ENCODE measurements around the gene ANAPC2. TPM values are rescaled to one million over a fixed set of nuclear protein-coding genes. Genes with fewer than 3 reads are reported as not detected.
A peak's percentile ranks its signal among the peaks of the same experiment; 100 is the strongest.

ANAPC2 gene
- polyA plus RNA-seq, 3 donors, result 35.5 to 56.7 (median 49.2) TPM

GRCh38 chr9:137219757-137220316 lies 31.5 kb upstream of the ANAPC2 start:
- no peak for DNase-seq (ENCODE audit: extremely low read depth in 1 of 11, low read depth in 9 of 11, low spot score in 4 of 11)

GRCh38 chr9:137218754-137219271 lies 30.5 kb upstream of the ANAPC2 start:
- no peak for DNase-seq (ENCODE audit: extremely low read depth in 1 of 11, low read depth in 9 of 11, low spot score in 4 of 11)

GRCh38 chr9:137218212-137218753 lies 29.9 kb upstream of the ANAPC2 start:
- no peak for DNase-seq (ENCODE audit: extremely low read depth in 1 of 11, low read depth in 9 of 11, low spot score in 4 of 11)

- no peak for DNase-seq (ENCODE audit: extremely low read depth in 1 of 11, low read depth in 9 of 11, low spot score in 4 of 11)
These were observed 29.2 kb upstream of the ANAPC2 start for GRCh38 chr9:137217276-137218211.

GRCh38 chr9:137216188-137216965 lies 28.0 kb upstream of the ANAPC2 start:
- DNase-seq (ENCODE audit: extremely low read depth in 1 of 11, low read depth in 9 of 11, low spot score in 4 of 11), result no peak

- DNase-seq (ENCODE audit: extremely low read depth in 1 of 11, low read depth in 9 of 11, low spot score in 4 of 11), result no peak
These were observed 27.0 kb upstream of the ANAPC2 start for GRCh38 chr9:137215196-137215986.

- no peak for DNase-seq (ENCODE audit: extremely low read depth in 1 of 11, low read depth in 9 of 11, low spot score in 4 of 11)
These were observed 26.3 kb upstream of the ANAPC2 start for GRCh38 chr9:137214620-137215019.

GRCh38 chr9:137213160-137214060 lies 25.1 kb upstream of the ANAPC2 start:
- no peak for DNase-seq (ENCODE audit: extremely low read depth in 1 of 11, low read depth in 9 of 11, low spot score in 4 of 11)

- no peak for DNase-seq (ENCODE audit: extremely low read depth in 1 of 11, low read depth in 9 of 11, low spot score in 4 of 11)
These were observed 24.2 kb upstream of the ANAPC2 start for GRCh38 chr9:137212520-137212919.

GRCh38 chr9:137211532-137211931 lies 23.2 kb upstream of the ANAPC2 start:
- no peak for DNase-seq (ENCODE audit: extremely low read depth in 1 of 11, low read depth in 9 of 11, low spot score in 4 of 11)

- no peak for DNase-seq (ENCODE audit: extremely low read depth in 1 of 11, low read depth in 9 of 11, low spot score in 4 of 11)
These were observed 18.2 kb upstream of the ANAPC2 start for GRCh38 chr9:137206602-137207001.

GRCh38 chr9:137205126-137206069 lies 17.0 kb upstream of the ANAPC2 start, which contains the start of the genes NDOR1 and TMEM203:
Gene NDOR1, plus strand, starts transcription at chr9:137205700. Its CDS starts 78 bp downstream, at chr9:137205778.
Gene TMEM203, minus strand, starts transcription at chr9:137205648. Its CDS starts 234 bp downstream, at chr9:137205414.
- DNase-seq (ENCODE audit: extremely low read depth in 1 of 11, low read depth in 9 of 11, low spot score in 4 of 11), result peak in 10 of 11 donors; percentile 62 to 91 (median 84)

GRCh38 chr9:137204731-137205125 lies 16.4 kb upstream of the ANAPC2 start:
- DNase-seq (ENCODE audit: extremely low read depth in 1 of 11, low read depth in 9 of 11, low spot score in 4 of 11), result no peak

GRCh38 chr9:137202966-137203365 lies 14.6 kb upstream of the ANAPC2 start:
- DNase-seq (ENCODE audit: extremely low read depth in 1 of 11, low read depth in 9 of 11, low spot score in 4 of 11), result no peak

GRCh38 chr9:137201205-137201868 lies 13.0 kb upstream of the ANAPC2 start:
- DNase-seq (ENCODE audit: extremely low read depth in 1 of 11, low read depth in 9 of 11, low spot score in 4 of 11), result no peak
